Activated CD8-positive, alpha-beta memory T cell treated with anti-CD3 and anti-CD28 coated beads for 24 hours (primary cell): ENCODE results near the gene SHC1.
"Not testable (repeated sequence)": the region's sequence is repeated elsewhere in the genome, so short reads cannot be mapped to it uniquely, and the experiment has no call there.

ENCODE experiments used
- DNase-seq: peaks from one replicate; pipeline ENCODE4 v3.0.0-alpha.2; 2020

The SHC1 gene

GRCh38 chr1:155007251-155007828 lies 36.8 kb upstream of the SHC1 start:
- DNase-seq: no peak

DNA sequence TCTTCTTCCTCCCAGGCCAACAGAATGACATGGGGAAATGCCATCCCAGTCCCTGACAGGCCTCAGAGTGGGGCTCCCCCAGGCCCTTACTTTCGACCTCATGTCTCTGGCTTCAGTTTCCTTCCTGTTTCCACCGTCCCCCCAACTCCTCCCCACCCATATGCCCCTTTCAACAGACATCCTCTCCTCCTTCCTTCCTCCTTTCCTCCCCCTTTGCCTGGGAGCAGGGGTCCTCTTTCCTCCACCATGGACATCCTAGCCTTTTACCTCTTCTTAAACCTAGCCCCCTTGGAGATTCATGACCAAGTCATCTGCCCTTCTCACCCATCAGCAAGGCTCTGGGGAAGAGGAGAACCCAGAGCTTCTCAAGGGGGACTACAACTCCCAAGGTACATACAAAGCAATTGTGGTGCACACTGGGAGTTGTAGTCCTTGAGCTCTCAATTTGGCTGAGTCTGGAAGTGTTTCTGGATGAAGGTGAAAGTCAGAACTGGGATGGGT lies 36.1 kb upstream of the SHC1 start:
- DNase-seq: peak; percentile 74

DNA sequence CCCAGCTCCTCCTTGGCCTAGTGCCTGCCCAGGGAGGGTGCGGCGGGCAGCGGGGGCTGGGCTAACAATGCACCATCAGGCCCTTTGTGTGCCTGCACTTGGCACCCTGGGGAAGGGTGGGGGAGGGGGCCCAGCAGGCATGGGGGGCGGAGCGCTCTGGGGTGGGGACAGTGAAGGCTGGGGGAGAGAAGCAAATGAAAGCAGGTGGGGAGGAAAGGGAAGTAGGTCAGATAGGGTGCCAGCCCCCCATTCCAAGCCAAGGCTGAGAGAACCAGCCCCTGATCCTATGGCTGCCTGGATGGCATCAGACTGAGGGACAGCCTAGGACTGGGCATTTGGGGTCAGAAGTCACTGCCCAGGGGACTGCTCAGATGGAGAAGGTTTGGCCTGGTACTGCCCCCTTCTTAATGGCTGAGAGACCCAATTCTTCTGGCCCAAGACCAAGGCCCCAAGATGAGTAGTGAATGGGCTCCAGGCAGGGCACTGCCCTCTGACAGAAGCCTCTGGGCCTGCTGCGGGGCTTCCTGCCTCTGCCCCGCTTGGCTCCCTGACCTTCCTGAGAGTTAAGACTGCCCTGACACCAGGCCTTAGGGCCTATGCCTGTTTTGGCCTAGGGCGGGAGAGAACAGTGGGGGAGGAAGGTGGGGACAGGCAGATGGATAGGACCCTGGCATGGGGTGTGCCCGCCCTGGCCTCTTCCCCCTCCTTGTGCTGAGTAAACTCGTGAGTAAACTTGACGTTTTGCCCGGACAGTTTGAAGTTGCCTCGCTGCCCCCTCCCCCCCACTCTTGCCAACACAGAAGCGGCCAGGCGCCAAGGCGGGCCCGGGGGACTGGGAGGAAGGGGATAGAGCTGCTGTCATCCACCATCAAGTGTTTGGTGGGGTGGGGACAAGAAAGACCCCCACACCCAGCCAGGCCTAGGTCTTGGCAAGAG lies 34.8 kb upstream of the SHC1 start:
- DNase-seq: no peak

GRCh38 chr1:155004352-155005075 lies 34.0 kb upstream of the SHC1 start:
- DNase-seq: no peak

- no peak for DNase-seq
These were observed 33.3 kb upstream of the SHC1 start for GRCh38 chr1:155003766-155004351.

DNA sequence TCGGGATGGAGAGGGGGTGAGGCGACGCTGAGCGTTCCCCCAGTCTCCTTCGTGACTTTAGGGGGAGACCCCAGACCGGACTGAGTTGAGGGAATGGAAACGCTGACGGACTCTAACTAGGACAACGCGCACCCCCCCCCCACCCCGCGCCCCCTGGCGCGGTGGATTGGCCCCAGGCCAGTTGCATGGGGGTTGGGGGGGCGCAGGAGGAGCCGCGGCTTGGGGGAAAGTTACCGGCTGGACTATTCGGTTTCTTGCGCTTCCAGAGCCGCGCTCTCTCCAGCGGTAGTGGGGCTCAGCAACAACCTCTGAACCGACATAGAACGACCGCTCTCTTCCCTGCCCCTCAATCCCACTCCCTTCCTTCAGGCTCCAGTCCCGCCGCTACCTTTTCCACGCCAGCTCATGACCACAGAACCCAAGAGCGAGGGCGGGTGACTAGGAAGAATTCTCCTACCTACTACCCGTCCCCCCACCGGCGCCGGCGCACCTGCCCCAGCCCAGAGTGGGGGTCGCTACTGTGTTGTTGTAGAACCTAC lies 32.7 kb upstream of the SHC1 start:
- peak; percentile 70 for DNase-seq

GRCh38 chr1:155002464-155003226 lies 32.1 kb upstream of the SHC1 start, which contains the start of gene ZBTB7B:
TSS of gene ZBTB7B (plus strand) at chr1:155002802. CDS start at chr1:155014661, 11,859 bp downstream.
- no peak for DNase-seq

DNA sequence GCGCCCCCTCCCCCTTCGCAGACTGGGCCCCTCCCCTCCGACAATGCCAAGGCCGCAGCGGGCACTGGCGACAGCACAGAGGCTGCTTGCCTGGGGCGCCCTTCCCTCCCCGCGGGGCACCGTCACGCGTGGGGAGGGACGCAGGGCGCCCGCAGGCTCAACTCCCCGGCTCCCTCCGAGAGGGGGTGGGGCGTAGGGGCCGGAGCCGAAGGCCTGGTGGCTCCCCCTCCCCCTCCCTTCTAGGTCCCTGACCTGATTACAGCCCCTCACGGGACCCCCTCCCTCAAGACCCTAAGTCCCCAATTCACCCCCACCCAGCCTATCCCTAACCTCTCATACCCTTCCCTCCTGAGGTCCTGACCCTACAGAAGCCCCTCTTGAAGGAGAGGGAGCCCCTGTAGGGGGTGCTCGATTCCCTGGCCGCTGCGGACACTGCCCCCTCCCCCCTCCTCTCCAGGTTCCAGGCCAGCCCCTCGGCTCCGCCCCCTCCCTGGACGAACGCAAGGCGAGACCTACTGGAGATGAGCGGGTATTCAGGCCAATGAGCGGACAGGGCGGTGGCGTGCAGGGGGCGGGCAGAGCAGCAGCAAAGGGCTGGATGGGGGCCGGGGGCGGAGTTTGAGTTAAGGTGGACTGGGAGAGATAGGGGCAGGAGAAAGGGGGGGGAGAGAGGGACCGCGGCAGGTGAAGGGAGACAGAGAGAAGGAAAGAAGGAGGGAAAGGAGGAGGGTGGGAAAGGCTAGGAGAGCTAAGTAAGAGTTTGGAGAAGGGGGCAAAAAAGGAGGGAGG lies 31.3 kb upstream of the SHC1 start:
- peak; percentile 98 for DNase-seq

DNA sequence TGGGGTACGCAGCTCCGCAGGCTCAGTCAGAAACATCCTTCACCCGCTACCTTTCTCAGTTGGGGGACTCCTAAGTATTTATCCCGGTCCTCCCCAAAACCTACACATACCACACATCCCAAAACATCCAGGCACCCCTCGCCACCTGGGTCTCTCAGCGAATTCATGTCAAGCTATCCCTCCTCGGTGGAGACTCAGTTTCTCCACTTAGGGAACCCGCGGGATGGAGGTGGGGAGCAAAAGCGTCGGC lies 30.8 kb upstream of the SHC1 start:
- DNase-seq: no peak

DNA sequence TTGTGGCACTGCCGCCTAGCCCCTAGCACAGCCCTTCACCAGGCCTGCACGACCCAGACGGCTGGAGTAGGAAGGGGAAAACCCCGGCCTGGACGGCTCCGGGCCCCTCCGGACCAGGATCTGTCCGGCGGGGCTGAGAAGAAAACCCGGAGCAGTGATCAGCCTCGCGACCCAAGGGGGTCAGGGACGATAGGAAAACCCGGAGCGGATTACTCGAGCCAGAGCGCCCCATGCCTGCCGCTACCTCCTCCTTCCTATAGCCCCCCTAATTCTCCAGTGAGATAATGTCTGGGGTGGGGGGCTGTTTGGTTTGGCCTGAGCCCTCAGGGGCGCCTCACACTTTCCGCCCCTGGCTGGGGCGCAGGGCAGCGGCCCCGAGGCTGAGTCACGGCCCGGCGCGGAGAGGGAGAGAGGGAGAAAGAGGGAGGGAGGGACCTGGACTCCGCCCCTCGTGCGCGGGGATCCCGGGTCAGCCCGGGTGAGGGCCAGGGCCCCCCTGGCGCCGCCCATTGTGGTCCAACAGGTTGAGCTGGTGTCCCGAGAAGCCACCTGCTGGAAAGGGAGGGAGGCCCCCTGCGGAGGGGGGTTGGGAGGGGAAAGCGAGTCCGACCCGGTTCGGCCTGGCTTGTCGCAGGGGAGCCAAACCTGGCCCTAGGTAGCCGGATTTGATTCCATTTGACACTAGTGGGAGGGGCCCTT lies 30.3 kb upstream of the SHC1 start:
- peak; percentile 92 for DNase-seq

DNA sequence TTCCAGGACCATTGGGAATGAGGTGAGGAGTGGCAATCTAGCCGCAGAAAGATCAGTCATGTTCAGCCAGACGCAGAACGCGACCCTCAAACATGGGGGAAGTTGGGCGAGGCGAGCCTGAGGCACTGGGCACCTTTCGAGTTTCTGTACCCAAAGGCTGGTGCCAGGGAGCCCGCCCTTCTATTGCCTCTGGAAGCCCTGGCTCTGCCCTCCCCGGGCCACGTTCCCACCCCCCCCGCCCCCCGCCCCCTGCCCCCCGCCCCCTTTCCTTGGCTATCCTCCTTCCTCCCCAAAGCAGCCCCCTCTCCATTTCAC lies 29.8 kb upstream of the SHC1 start:
- DNase-seq: peak; percentile 84

- peak; percentile 85 for DNase-seq
These were observed 29.2 kb upstream of the SHC1 start for GRCh38 chr1:154999571-155000410.

DNA sequence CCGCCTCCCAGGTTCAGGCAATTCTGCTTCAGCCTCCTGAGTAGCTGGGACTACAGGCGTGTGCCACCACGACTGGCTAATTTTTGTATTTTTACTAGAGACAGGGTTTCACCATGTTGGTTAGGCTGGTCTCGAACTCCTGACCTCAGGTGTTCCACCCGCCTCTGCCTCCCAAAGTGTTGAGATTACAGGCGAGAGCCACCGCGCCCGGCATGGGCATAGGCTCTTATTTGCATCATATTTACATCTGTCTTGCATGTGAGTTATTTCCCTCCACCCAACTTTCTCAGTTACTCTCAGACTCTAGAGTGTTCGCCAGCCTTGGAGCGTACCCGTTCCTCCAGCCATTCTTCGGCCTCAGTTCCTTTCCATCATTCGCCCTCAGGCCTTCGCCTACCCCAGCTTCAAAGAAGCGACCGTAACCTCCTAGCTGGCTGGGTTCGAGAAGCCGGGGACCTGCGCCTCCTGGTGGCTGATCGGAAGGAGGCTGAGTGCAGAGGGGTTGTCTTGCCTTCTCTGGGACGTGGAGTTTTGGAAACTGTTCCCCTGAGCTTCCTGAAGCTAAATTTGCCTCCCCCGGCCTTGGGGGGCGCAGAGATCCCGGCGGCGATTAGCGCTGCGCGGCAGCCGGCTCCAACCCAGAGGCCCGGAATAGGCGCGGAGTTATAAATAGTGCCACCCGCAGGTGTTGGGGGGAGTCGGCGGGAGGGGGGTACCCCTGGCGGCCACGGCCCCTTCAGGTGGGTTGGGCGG lies 28.4 kb upstream of the SHC1 start:
- peak; percentile 91 for DNase-seq

- DNase-seq: no peak
These were observed 27.7 kb upstream of the SHC1 start for GRCh38 chr1:154998201-154998780.

- DNase-seq: no peak
These were observed 26.6 kb upstream of the SHC1 start for GRCh38 chr1:154996966-154997701.

DNA sequence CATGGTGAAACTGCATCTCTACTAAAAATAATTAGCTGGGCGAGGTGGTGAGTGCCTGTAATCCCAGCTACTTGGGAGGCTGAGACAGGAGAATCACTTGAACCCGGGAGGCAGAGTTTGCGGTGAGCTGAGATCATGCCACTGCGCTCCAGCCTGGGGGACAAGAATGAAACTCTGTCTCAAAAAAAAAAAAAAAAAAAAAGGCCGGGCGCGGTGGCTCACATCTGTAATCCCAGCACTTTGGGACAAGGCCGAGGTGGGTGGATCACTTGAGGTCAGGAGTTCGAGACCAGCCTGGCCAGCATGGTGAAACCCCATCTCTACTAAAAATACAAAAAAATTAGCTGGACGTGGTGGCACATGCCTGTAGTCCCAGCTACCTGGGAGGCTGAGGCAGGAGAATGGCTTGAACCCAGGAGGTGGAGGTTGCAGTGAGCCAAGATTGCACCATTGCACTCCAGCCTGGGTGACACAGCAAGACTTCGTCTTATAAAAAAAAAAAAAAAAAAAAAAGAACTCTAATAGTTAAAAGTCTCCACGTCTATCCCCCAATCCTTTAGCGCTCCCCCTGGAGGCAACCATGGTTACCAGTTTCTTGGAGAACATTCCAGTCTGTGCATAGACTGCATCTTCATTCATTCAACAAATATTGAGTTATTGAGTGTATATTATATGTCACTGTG lies 24.9 kb upstream of the SHC1 start:
- not testable (repeated sequence) for DNase-seq

- DNase-seq: no peak
These were observed 24.0 kb upstream of the SHC1 start for GRCh38 chr1:154994591-154994990.

- no peak for DNase-seq
These were observed 23.7 kb upstream of the SHC1 start for GRCh38 chr1:154994269-154994587.
